Endodermal cell (in vitro differentiated cells): ENCODE measurements around the gene CACNG1. TPM values are rescaled to one million over a fixed set of nuclear protein-coding genes. Genes with fewer than 3 reads are reported as not detected.
A peak's percentile ranks its signal among the peaks of the same experiment; 100 is the strongest.

ENCODE experiments used
- DNase-seq: peaks from one replicate; pipeline ENCODE4 v3.0.0-alpha.2; 2017
- H3K27ac ChIP-seq: 2 replicates; pipeline ENCODE4 v1.5.1; 2013; ENCODE audit warnings: mild to moderate bottlenecking, low read depth, low read length, moderate library complexity
- H3K27me3 ChIP-seq: 2 replicates; pipeline ENCODE4 v1.6.1; 2013; ENCODE audit warnings: mild to moderate bottlenecking, low read length, moderate library complexity; ENCODE audit not compliant: insufficient read depth, control insufficient read depth, poor library complexity, severe bottlenecking
- H3K36me3 ChIP-seq: 2 replicates; pipeline ENCODE4 v1.7.0; 2013; ENCODE audit warnings: mild to moderate bottlenecking, low read length, moderate library complexity; ENCODE audit not compliant: control insufficient read depth, insufficient read depth
- H3K4me1 ChIP-seq: one replicate; pipeline ENCODE4 v1.7.0; 2013; ENCODE audit warnings: low read length; ENCODE audit not compliant: control insufficient read depth, insufficient read depth
- H3K4me3 ChIP-seq: 2 replicates; pipeline ENCODE4 v1.5.1; 2013; ENCODE audit warnings: mild to moderate bottlenecking, low read length, moderate library complexity
- H3K9ac ChIP-seq: 2 replicates; pipeline ENCODE4 v1.6.1; 2013; ENCODE audit warnings: mild to moderate bottlenecking, low read length, moderate library complexity; ENCODE audit not compliant: poor library complexity, severe bottlenecking; ENCODE audit errors: extremely low read depth
- H3K9me3 ChIP-seq: 2 replicates; pipeline ENCODE4 v1.6.1; 2013; ENCODE audit warnings: mild to moderate bottlenecking, low read length, moderate library complexity; ENCODE audit not compliant: control insufficient read depth
- H3K27ac Mint-ChIP-seq: 2 replicates; pipeline ENCODE4 v1.8.0; 2020; ENCODE audit warnings: mixed read lengths
- H3K27me3 Mint-ChIP-seq: 2 replicates; pipeline ENCODE4 v1.8.0; 2021; ENCODE audit warnings: mild to moderate bottlenecking, mixed read lengths; ENCODE audit not compliant: insufficient read depth
- H3K36me3 Mint-ChIP-seq: 2 replicates; pipeline ENCODE4 v1.8.0; 2020; ENCODE audit warnings: low read depth, mixed read lengths
- H3K4me1 Mint-ChIP-seq: 2 replicates; pipeline ENCODE4 v1.8.0; 2020; ENCODE audit warnings: mixed read lengths
- H3K4me3 Mint-ChIP-seq: 2 replicates; pipeline ENCODE4 v1.8.0; 2020; ENCODE audit warnings: mild to moderate bottlenecking, moderate library complexity, mixed read lengths
- H3K9me3 Mint-ChIP-seq: 2 replicates; pipeline ENCODE4 v1.8.0; 2020; ENCODE audit warnings: mild to moderate bottlenecking, mixed read lengths
- CTCF ChIP-seq: fragments of 200-600 bp; sonication (generic); conservative IDR thresholded peaks from 2 replicates; pipeline ENCODE4 v1.5.0; 2021; ENCODE audit warnings: antibody characterized with exemption, mild to moderate bottlenecking
- WGBS, 2 experiments: methylation state at CpG; one replicate each; pipeline versions ENCODE4 v1.1.5 to v1.1.7; 2013; ENCODE audit warnings: missing lambda C conversion rate in 2 of 2, mixed read lengths in 1 of 2; ENCODE audit not compliant: insufficient coverage in 1 of 2, insufficient read length in 1 of 2; 5-methylcytosine and 5-hydroxymethylcytosine counted together
- total RNA-seq, 2 donors: library from RNA; stranded (reverse); fragmentation: NEBNext Ultra II Directional in 1 of 2; extraction: Animal tissue kit (Norgen Biotek cat#: 25700) in 1 of 2; gene quantifications; 2 replicates in 1 of 2; 3 replicates in 1 of 2; pipeline ENCODE4 v1.2.1, GENCODE V29; 2021

Gene CACNG1
- total RNA-seq, 2 donors from 2014 or later: not detected

GRCh38 chr17:67044940-67045339 is 586 bp downstream of the CACNG1 start:
- Histone ChIP-seq H3K4me1 (no peaks in the 10 kb centered on the region), H3K9ac (no peak overlapping the region), H3K27me3 (no peaks in the 10 kb centered on the region), H3K27ac (no peak overlapping the region), H3K36me3 (no peaks in the 10 kb centered on the region), H3K9me3 (peaks cover 28% of the 10 kb centered on the region), H3K4me3 (no peak overlapping the region)
- no peaks in the 10 kb centered on the region for H3K27me3 Mint-ChIP-seq
- no peak for DNase-seq
- H3K4me3 Mint-ChIP-seq: no peak overlapping the region
- H3K9me3 Mint-ChIP-seq: peaks cover 31% of the 10 kb centered on the region
- H3K36me3 Mint-ChIP-seq: peaks cover 7% of the 10 kb centered on the region
- H3K27ac Mint-ChIP-seq: no peak overlapping the region
- TF ChIP-seq CTCF: no peak
- WGBS, 2 experiments: 96% methylated on average over 5 of the region's 5 CpGs; no CpG with 5 or more reads in 1 of the 2 experiments
- H3K4me1 Mint-ChIP-seq: no peaks in the 10 kb centered on the region

GRCh38 chr17:67046398-67046797 is 2.0 kb downstream of the CACNG1 start:
- H3K27me3 Mint-ChIP-seq: no peaks in the 10 kb centered on the region
- H3K4me1 ChIP-seq: no peaks in the 10 kb centered on the region
- H3K9ac ChIP-seq: no peak overlapping the region
- H3K36me3 Mint-ChIP-seq: peaks cover 7% of the 10 kb centered on the region
- H3K4me3 Mint-ChIP-seq: no peak overlapping the region
- DNase-seq: no peak
- 88 to 96% methylated on average over 4 of the region's 4 CpGs for WGBS, 2 experiments
- no peak overlapping the region for H3K27ac ChIP-seq
- no peak for TF ChIP-seq CTCF
- peaks cover 30% of the 10 kb centered on the region for H3K9me3 ChIP-seq
- H3K4me3 ChIP-seq: no peak overlapping the region
- peaks cover 31% of the 10 kb centered on the region for H3K9me3 Mint-ChIP-seq
- no peak overlapping the region for H3K27ac Mint-ChIP-seq
- H3K36me3 ChIP-seq: no peaks in the 10 kb centered on the region
- no peaks in the 10 kb centered on the region for H3K27me3 ChIP-seq
- no peaks in the 10 kb centered on the region for H3K4me1 Mint-ChIP-seq

GRCh38 chr17:67047382-67047781 is 3.0 kb downstream of the CACNG1 start:
- Histone ChIP-seq H3K9me3 (peaks cover 30% of the 10 kb centered on the region), H3K9ac (no peak overlapping the region), H3K27ac (no peak overlapping the region), H3K36me3 (no peaks in the 10 kb centered on the region), H3K27me3 (no peaks in the 10 kb centered on the region), H3K4me1 (no peaks in the 10 kb centered on the region), H3K4me3 (peak overlapping the region; percentile 42)
- H3K27ac Mint-ChIP-seq: no peak overlapping the region
- no peaks in the 10 kb centered on the region for H3K4me1 Mint-ChIP-seq
- peaks cover 7% of the 10 kb centered on the region for H3K36me3 Mint-ChIP-seq
- H3K4me3 Mint-ChIP-seq: no peak overlapping the region
- DNase-seq: no peak
- no peaks in the 10 kb centered on the region for H3K27me3 Mint-ChIP-seq
- no peak for TF ChIP-seq CTCF
- H3K9me3 Mint-ChIP-seq: peaks cover 31% of the 10 kb centered on the region
- 73 to 86% methylated on average over 1 of the region's 1 CpG for WGBS, 2 experiments
